ENCODE results near the gene SMIM33.
"Not testable (repeated sequence)": the region's sequence is repeated elsewhere in the genome, so short reads cannot be mapped to it uniquely, and the experiment has no call there.

The SMIM33 gene

DNA sequence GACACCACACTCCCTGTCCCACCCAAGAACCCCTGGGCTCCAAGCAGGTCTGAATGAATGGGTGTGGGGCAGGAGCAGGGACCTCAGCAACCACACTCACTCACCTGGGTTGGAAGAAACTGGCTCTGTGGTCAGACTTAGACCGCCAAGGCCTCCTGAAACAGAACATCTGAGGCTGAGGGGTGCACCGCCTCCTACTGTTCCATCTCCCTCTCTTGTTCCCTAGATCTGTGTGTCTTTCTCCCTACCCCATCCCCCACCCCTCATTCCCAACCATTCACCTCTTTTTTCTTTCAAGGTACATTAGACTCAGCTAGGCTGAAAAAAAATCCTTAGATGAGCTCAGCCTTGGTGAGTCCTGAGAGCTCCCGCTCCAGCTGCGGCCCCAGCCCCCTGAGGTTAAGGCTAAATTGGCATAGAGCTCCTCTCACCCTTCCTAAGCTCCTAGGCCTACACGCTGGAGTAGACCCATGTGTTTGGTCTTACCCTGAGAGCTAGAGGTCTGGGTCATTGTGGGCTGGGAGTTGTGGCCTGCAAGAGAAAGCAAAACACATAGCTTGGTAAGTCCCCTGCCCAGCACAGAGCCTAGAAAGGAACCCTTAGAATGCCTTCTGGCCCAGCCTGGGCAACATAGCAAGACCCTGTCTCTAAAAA lies 13.0 kb upstream of the SMIM33 start:
- no peak for DNase-seq

DNA sequence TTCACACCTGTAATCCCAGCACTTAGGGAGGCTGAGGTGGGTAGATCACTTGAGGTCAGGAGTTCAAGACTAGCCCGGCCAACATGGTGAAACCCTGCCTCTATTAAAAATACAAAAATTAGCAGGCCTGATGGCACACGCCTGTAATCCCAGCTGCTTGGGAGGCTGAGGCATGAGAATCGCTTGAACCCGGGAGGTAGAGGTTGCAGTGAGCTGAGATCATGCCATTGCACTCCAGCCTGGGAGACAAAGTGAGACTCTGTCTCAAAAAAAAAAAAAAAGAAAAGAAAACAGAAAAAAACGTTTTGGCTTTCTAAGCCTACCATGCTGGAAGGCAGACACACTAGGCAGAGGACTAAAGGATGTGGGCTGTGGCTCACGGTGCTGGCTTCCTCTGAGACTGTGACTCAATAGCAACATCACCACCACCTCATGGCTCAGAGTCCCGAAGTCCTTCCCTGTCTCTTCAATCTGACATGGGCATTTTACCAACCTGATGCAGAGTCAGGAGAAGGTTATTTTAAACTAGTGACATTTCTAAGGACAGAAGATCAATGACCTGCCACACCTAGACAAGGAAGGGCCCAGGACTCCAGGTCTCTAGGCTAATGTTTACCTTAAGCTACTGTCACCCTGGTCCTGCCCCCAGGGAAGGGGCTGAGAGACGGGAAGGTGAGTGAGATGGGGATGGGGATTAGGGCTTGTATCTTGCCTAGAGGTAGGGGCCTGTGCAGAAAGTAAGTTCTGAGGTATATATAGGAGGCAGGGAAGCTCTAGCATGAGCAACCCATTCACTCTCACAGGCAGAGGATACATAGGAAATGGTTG lies 12.0 kb upstream of the SMIM33 start:
- peak; percentile 72 for DNase-seq

DNA sequence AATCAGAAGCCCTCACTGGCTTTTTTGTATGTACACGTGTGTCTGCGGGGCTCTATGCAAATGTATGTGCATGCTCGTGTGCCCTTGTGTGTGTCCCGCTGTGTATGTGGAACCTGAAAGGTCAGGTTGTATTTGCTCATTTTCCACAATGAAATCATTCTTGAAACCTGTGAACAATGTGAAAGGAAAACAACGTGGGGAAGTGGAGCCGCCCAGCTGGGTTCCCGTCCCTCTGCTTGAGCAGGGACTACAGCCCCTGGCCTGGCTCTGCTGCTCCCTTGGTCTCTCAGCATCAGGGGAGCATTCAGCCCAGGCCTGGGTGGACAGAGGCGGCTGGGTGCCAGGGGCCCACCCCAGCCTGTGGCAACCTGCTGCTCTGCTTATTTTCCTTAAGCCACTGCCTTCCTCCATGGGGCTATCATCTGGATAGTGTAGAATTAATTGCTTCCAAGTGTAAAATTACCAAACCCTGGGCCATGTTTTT lies 11.3 kb upstream of the SMIM33 start:
- DNase-seq, result no peak

DNA sequence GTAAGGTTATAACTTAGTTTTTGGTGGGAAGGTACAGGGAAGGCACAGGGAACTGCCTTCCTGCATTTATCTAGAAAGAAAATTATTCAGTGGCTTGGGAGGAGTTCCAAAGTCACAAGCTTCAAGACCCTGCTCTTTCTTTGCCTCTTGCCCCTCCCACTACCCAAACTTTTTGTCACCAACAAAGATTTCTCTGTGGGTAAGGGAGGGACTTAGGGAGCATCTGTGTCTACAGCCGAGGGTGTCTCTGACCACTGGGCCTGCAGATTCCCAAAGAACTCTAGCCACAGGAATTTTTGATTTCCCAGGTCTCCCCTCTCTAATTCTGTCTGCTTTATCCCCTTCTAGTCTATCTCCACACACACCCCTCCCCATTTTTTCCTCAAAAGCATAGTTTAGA lies 10.3 kb upstream of the SMIM33 start:
- DNase-seq, result no peak

DNA sequence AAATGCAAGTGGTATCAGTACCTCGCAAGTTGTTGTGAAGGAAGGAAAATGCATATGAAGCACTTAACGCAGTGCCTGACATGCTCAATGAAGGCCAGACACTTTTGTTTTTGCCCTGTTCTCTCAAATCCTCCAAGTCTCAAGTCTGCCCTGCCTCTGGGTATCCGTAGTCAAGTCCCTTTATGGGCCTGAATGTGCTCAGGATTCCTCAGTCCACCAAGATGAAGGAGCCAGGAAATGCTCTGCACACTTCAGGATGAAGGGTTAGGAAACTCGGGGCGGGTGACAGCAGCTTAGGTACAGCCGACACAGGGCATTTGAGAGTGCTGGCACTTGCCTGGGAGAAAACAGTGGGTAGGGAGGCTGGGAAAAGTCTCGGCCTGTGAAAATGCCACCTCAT lies 9.6 kb upstream of the SMIM33 start:
- no peak for DNase-seq

DNA sequence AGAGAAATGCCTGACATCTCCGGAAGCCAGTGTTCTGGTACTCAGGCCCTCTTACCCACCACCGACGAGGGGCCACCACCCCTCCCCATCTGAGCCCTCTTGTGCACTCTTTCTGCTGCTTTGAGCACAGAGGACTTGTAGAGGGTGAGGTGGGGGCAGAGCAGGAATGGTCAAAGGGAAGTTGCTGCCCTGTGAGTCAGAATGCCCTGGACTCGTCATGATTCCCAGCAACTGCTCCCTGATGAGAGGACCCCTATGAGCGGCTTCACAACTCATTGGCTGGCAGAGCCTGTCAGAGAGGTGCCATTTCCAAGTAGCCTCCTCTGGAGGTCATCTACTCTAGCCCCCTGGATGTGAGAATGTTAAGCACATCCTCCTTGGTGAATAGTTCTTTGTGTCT lies 9.1 kb upstream of the SMIM33 start:
- DNase-seq, result no peak

DNA sequence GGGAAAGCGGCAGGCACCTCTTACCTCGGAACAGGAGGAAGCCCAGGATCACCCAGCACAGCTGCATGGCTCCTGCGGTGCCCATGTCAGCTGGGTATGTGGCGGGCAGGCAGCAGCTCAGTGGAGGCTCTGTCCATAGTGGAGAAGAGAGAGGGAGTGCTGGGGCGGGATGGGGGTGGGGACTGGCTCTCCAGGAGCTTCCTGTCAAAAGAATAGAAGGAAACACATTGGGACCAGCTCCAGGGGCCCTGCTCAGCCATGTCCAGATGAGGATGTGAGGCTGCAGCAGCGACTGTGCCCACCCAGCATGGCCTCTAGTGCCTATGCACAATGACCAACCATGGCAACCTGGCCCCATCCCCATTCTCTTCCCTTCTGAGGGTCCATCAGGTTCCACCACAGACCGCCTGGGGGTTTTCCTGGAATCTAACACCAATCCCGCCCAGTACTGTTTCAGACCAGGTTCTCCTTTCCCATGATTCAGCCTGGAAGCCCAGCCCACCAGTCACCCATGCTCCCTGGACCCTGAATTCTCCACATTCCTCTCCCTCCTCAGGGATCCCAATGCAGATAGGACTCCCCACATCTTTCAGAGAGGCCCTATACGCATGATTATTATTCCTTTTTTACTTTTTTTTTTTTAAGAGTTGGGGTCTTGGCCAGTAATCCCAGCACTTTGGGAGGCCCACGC lies 8.1 kb upstream of the SMIM33 start, which contains the start of gene ECSCR:
TSS of gene ECSCR (minus strand) at position 158 of the 691 bp plus-strand sequence. CDS start at position 85, 73 bp downstream.
- no peak for DNase-seq

DNA sequence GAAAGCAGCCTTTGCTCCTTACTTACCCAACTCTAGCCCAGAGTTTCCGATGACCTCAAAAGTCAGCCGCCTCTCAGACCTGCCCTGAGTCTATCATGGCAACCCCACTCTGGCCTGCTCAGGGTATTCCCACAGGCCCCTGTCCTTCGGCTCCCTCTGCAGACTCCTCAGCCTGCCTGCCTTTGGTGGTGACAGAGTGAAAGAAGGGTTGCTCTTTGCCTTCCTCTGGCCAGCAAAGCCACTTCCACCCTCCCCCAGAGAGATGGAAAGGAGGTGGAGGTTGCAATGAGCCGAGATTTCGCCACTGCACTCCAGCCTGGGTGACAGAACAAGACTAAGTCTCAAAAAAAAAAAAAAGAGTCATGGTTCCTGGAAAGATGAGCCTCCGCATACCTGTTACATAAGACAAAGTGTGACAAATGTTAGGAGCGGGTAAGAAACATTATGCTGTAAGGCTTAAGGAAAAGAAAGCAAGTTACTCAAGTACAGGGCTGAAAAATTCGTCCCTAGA lies 2.3 kb upstream of the SMIM33 start:
- DNase-seq, result no peak

DNA sequence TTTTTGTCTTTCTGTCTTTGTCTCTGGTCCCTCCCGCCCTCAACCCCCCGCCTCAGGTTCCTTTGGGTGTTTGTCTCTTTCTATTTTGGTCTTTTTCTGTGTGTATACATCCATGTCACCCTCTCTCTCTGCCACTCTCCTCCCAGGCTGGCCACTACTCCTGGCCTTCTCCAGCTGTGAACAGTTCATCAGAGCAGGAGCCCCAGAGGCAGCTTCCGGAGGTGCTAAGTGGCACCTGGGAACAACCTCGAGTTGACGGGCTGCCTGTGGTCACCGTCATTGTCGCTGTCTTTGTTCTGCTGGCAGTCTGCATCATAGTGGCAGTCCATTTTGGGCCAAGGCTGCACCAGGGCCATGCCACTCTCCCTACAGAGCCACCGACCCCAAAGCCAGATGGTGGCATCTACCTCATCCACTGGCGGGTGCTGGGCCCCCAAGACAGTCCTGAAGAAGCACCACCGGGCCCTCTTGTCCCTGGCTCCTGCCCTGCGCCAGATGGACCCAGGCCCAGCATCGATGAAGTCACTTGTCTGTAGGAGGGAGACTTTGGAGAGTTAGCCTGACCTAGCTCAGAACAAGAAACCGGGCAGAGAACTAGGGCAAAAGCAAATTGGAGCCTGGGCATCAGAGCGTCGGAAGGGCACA lies 1.7 kb downstream of the SMIM33 start:
- no peak for DNase-seq

DNA sequence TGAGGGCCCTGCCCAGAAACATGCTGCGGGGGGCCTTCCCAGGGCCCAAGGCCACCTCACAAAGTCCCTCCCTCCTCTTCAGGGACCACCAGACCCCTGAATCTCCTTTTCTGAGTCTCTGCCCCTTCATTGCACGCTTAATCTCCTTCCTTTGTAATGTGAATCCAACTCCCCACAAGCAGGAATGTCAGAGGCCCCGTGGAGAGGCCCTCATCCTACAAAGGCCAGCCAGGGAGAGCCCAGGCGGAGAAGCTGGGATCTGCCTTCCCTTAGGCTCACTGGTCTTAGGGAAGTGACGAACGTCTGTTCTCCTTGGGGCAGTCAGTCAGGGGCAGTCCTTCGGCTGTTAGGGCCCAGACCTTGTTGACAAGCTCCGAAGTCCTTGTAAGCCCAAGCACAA lies 2.3 kb downstream of the SMIM33 start:
- DNase-seq, result no peak

DNA sequence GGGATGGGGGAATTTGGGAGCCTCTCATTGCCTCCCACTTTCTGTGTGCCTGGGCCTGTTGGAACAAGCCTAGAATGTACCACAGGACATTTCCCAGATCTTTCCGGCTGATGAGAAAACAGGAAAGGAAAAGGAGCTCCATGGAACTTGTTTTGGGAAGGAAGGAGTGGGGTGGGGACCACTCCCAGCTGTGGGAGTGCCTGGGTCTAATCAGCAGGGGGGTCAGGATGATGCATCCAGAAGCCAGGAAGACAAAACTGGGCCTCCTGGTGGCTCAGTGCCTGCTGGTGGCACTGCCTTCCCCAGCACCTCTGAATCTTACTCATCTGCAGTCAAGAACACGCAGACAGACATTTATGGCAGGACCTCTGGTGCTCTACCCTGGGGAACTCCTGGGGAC lies 2.8 kb downstream of the SMIM33 start:
- DNase-seq, result no peak

DNA sequence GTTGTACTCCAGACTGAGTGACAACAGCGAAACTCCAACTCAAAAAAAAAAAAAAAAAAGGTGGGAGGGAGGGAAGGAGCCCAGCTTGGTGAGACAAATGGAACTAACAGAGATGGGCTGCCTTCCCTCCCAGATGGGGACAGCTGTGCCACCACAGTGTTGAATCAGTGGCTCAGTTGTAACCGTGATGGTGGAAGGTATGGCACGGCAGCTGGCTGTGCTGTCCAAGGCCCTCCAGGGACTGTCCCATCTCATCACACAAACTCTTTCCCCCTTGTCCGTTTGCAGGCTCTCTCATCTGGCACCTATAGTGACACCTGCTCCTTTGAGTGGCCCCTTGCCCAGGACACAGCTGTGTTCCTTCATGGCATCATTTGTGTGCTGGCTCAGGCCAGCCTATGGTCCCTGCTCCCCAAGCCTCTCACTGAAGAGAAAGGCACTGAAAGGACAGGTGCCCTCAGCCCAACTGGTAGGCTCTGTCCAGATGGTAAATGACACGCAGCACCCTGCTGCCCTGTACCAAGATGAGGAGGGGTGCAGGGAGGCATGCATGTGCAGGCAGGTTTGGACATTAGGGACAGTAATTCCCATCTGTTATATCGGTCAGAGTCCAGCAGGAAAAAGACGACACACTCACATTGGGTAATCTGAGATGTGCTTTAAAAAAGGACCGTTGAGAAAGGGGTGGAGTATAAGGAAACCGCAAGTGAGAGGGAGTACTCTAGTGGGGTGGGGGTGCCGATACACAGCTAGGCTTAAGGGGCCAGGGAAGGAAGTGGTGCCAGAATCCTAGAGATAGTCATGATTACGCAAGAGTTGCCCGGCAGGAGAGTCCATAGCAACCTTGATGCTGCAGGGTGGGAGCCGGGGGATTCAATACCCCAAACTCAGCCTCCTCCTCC lies 4.3 kb downstream of the SMIM33 start:
- no peak for DNase-seq

DNA sequence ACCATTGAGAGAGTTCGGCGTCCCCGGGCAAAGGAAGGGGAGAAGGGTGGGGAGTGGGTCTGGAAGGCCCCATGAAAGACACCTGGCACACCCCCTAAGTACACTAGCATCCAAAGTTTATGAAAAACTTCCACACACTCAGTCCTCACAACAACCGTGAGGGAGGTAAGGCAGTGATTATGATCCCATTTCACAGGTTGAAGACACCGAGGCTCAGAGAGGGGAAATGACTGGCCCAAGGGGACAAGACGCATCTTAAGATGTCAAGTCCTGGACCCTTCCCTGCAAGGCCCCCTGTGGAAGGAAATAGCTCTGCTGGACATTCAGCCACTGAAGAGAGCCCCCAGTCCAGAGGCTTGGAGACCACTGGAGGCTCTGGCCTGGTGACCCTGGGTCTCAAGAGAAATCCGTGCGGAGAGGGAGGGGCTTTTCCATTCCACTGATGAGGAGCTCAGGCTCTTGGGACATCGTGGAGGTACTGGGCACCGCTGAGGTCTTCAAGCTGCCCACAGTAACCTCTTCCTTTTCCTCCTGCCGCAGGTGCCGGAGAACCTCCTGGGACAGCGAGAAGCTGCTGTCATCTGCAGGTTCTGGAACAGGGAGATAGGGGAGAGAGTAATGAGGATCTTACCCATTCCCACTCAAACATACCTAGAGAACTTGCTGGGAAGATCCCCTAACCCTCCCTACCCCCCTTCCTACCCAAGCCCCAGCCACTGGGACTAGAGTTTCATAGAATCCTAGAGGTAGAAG lies 5.2 kb downstream of the SMIM33 start:
- DNase-seq, result no peak

DNA sequence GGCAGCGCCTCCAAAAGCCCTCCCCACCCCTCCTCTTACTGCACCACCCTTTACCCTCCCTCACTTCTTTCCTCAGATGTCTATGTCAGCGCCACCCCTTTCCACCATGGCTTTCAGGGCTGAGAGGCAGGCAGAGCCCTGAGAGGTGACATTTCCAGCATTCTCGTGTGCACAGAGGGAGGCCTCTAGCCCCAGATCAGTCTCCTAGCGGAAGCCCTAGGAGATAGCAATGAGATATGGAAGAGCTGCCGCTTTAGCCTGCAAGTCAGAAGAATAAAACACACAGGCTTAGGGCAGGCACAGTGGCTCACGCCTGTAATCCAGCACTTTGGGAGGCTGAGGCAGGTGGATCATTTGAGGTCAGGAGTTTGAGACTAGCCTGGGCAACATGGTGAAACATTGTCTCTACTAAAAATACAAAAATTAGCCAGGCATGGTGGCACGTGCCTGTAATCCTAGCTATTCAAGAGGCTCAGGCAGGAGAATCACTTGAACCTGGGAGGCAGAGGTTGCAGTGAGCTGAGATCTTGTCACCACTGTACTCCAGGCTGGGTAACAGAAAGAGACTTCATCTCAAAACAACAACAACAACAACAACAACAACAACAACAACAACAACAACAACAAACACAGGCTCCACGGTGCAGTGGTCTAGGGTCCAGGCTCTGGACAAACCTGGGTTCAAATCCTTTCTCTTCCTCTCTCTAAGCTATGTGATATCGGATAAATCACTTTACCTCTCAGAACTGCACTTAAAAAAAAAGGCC lies 8.0 kb downstream of the SMIM33 start:
- not testable (repeated sequence) for DNase-seq

DNA sequence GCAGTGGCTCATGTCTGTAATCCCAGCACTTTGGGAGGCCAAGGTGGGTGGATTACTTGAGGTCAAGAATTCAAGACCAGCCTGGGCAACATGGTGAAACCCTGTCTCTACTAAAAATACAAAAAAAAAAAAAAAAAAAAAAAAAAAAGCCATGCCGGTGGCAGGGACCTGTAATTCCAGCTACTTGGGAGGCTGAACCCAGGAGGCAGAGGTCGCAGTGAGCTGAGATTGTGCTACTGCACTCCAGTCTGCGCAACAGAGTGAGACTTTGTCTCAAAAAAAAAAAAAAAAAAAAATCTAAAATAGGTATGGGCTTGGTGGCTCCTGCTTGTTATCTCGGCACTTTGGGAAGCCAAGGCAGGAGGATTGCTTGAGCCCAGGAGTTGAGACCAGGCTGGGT lies 8.9 kb downstream of the SMIM33 start:
- not testable (repeated sequence) for DNase-seq

DNA sequence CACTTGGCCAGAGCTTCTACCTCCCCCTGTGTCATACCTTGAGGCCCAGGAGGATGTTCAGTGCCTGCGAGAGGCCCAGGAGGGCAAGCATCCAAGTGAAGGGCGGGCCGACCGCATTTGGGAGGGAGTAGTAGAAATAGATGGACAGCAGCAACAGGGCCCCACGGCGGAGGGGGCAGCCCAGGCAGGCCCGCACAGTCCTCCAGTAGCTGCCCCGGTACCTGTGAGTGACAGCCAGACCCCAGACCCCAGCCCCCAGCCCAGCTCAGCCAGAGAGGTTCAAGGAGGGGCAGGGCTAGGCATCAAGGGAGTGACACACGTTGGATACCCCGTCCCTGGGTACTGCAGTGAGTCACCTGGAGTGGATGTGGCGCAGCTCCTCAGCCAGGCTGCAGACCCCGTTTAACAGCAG lies 10.3 kb downstream of the SMIM33 start:
- peak; percentile 42 for DNase-seq

DNA sequence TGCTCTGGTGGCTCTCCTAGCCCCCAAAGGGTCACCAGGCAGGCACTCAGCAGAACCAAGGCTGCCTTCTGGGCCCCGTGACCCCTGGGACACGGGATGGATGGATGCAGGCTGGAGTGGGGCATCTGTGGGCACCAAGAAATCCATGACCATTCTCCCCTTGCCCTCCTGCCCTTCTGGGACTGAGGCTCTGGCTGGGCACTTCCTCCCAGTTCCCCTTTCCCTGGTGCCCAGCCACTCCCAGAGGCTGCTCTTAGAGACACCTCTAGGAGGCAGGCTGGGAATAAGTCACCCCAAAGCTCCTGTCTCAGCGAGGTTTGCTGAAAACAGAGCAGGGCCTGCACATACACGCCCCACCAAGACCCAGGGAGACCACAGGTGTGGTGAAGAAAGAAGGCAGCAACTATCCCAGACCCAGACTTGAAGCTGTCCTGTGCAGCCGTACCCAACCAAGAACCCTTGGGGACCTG lies 10.8 kb downstream of the SMIM33 start:
- DNase-seq, result peak; percentile 27

DNA sequence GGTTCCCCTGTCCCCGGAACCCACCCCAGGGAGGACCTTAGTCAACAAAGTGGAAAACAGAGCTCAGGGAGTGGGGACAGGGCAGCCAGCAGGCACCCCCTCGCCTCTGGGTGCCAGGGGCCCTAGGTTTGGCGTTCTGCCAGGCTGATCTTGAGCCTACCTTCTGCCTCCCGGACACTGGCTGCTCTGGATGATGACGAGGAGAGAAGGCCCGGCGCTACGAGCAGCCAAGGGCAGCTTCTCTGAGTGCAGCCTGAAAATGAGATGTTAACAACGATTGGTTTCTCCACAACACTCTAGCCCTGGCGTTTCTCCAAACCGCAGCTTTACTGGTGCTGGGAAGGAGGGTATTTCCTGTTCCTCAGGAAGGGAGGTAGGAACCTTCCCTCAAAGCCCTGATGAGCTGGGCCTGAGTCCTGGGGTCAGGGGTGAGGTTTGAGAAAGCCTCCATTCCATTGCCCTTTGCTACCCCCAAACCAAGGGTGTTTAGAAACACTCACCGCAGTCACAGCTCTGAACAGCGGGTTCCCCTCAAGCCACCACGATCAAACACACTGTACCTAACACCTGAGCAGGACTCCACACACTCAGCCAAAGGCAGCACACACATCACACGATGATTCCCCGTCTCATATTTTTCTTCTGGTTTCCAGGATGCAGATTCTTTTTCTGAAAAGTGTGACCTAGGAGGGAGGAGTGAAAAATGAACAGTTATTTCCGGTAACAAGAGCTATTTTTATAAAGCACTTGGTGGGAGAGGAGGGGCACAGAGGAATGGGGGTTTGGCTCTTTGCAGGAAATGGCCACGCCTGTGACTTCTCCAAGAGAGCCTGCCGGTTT lies 11.5 kb downstream of the SMIM33 start, which contains the start of gene STING1:
TSS of gene STING1 (minus strand) at position 709 of the 840 bp plus-strand sequence. CDS start 1,054 bp downstream, outside the sequence.
- DNase-seq, result peak; percentile 58

DNA sequence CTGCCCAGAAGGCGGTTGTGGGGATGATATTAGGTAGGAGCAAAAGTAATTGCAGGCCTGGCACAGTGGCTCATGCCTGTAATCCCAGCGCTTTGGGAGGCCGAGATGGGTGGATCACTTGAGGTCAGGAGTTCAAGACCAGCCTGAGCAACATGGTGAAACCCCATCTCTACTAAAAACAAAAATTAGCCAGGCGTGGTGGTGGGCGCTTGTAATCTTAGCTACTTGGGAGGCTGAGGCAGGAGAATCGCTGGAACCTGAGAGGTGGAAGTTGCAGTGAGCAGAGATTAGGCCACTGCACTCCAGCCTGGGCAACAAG lies 12.0 kb downstream of the SMIM33 start:
- not testable (repeated sequence) for DNase-seq
